Measurements from ENCODE around the gene FGF19.
A peak's percentile ranks its signal among the peaks of the same experiment; 100 is the strongest.
"Not testable (repeated sequence)": the region's sequence is repeated elsewhere in the genome, so short reads cannot be mapped to it uniquely, and the experiment has no call there.

The FGF19 gene

GRCh38 chr11:69716891-69717747 lies 13.3 kb upstream of the FGF19 start:
- no peak for DNase-seq

- DNase-seq: no peak
These were observed 12.3 kb upstream of the FGF19 start for GRCh38 chr11:69716099-69716498.

- no peak for DNase-seq
These were observed 11.6 kb upstream of the FGF19 start for GRCh38 chr11:69715446-69715845.

GRCh38 chr11:69711822-69712801 lies 8.3 kb upstream of the FGF19 start:
- DNase-seq: no peak

GRCh38 chr11:69708736-69709401 lies 5.0 kb upstream of the FGF19 start:
- no peak for DNase-seq

- no peak for DNase-seq
These were observed 3.4 kb upstream of the FGF19 start for GRCh38 chr11:69707176-69707575.

- no peak for DNase-seq
These were observed 2.3 kb upstream of the FGF19 start for GRCh38 chr11:69705901-69706787.

- no peak for DNase-seq
These were observed 1.6 kb upstream of the FGF19 start for GRCh38 chr11:69705351-69705811.

GRCh38 chr11:69704508-69705253 lies 859 bp upstream of the FGF19 start:
- DNase-seq: no peak

- DNase-seq: no peak
These were observed 412 bp downstream of the FGF19 start for GRCh38 chr11:69703453-69703767.

- DNase-seq: no peak
These were observed 911 bp downstream of the FGF19 start for GRCh38 chr11:69702769-69703452.

GRCh38 chr11:69702239-69702691 lies 1.6 kb downstream of the FGF19 start:
- no peak for DNase-seq

- peak; percentile 78 to 91 for DNase-seq
These were observed 3.3 kb downstream of the FGF19 start for GRCh38 chr11:69700278-69701140.

- DNase-seq: peak; percentile 91 to 92
These were observed 4.6 kb downstream of the FGF19 start for GRCh38 chr11:69699213-69699612.

- no peak for DNase-seq
These were observed 5.5 kb downstream of the FGF19 start for GRCh38 chr11:69698362-69698761.

GRCh38 chr11:69697861-69698260 lies 6.0 kb downstream of the FGF19 start:
- peak in 1 of 2 experiments; percentile 11 for DNase-seq

GRCh38 chr11:69697469-69697843 lies 6.4 kb downstream of the FGF19 start:
- DNase-seq: no peak

- peak; percentile 98 to 100 for DNase-seq
These were observed 6.9 kb downstream of the FGF19 start for GRCh38 chr11:69696749-69697468.

GRCh38 chr11:69695995-69696394 lies 7.8 kb downstream of the FGF19 start:
- DNase-seq: not testable (repeated sequence)
